Stimulated activated CD8-positive, alpha-beta memory T cell treated with anti-CD3 and anti-CD28 coated beads, Interleukin-15, amount 100 ng/mL, for 24 hours (primary cell): ENCODE results near the gene PLIN1.

Experiments
- DNase-seq: peaks from one replicate; pipeline ENCODE4 v3.0.0-alpha.2; 2020; ENCODE audit warnings: low read depth

PLIN1 gene

DNA sequence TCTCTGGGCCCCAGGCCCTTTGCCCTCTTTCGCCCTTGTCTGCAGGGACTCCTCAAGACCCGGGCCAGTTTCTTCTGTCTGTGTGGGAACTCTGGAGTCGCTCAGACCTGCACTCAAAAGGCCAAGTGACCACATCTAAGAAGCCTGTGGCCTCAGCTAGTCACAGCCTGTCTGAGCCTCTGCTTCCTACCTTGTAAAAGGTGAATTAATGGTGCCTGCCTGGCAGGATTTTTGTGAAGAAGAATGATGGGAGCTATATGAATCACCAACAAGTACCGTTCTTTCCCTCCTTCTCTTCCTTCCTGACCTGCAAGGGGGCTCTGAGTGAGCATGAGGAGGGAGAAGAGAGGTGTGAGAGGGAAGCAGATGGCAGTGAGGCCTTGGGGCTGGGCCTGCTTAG, 7.5 kb downstream of the PLIN1 start:
- DNase-seq, result no peak

DNA sequence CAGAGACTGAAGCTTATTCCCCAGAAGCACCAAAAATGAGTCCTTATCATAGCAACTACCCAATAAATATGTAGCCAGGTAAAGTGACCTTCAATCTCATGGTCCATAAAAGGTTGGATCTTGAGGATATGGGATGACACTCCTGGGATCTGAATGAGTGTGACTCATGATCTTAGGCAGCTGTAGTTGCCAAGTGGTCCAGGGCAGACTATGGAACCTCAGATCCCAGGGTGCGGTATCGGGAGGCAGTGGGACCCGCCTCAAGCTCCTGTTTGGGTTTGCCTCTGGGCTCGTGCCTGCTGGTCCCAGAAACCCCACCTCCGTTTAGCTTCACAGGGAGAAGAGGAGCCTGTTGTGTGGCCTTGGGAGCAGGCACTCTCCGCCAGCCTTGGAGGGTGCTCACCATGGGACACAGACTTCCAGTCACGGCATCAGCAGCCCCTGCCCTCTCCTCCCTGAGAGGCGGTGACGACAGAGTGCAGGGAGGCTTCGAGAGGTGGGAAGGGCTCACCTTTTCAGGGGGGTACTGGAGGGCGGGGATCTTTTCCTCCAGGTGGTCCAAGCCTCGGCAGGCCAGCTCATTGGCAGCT, 8.1 kb downstream of the PLIN1 start:
- DNase-seq, result no peak

DNA sequence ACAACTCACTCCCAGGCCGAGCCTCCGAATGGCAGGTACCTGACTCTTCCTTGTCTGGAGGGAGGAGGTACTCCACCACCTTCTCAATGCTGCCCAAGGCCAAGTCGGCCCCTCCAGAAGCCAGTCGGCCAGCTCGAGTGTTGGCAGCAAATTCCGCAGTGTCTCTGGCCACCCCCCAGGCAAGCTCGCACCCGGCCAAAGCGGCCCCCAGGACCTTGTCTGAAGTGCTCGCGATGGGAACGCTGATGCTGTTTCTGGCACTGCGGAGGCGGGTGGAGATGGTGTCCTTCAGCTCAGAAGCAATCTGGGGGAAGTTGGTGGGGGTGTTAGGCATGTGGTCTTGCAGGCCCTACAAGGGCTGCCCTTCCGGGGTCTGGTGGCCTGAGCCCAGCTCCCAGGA, 9.2 kb downstream of the PLIN1 start:
- no peak for DNase-seq

DNA sequence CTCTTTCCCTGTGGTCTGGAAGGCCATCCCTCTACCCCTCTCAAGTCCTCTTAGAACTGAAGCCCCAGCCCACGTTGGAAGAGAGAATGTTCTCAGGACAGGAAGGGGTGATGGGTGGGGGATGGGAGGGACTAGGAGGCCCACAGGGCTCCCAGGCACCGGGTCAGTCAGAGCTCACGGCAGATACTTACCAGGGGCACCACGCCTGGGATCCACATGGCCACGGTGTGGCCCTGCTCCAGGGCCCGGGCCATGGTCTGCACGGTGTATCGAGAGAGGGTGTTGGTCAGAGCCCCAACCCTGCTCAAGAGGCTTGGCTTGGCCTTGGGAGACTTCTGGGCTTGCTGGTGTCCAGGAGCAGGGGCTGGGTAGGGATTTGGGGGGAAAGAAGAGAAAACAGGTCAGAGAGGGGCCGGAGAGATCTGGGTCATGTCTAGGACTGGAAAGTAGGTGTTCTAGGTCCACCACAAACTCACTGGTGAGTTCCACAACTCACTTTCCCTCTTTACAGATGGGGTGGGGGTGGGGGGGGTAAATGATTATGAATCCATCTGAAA, 9.8 kb downstream of the PLIN1 start:
- DNase-seq, result no peak

DNA sequence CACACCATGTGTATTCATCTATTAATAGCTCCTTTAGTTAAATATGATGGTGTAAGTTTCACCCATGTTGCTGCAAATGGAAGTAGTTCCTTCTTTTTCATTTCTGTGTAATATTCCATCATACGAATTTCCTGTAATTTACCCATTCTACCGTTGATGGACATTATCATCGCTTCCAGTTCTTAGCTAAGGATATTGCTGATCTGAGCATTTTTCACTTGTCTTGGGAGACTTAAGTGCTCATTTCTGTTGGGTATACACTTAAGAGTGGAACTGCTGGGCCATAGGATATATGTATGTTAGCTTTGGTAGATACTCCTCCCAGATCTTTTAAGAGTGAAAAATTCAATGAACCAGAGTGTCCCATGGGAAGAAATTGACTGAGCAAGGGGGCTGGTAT, 11.0 kb downstream of the PLIN1 start:
- no peak for DNase-seq

DNA sequence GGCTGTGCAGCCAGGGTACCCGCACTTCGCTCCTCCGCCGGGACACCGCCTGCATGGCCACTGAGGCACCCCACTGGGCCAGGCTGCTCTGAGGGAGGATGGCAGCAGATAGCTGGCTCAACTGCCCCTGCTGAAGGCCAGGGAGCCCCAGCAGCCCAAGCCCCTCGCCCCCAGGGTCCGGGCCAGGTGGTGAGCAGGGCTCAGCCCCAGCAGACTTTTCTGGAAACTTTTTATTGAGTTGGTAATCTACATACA, 11.5 kb downstream of the PLIN1 start:
- DNase-seq, result no peak

DNA sequence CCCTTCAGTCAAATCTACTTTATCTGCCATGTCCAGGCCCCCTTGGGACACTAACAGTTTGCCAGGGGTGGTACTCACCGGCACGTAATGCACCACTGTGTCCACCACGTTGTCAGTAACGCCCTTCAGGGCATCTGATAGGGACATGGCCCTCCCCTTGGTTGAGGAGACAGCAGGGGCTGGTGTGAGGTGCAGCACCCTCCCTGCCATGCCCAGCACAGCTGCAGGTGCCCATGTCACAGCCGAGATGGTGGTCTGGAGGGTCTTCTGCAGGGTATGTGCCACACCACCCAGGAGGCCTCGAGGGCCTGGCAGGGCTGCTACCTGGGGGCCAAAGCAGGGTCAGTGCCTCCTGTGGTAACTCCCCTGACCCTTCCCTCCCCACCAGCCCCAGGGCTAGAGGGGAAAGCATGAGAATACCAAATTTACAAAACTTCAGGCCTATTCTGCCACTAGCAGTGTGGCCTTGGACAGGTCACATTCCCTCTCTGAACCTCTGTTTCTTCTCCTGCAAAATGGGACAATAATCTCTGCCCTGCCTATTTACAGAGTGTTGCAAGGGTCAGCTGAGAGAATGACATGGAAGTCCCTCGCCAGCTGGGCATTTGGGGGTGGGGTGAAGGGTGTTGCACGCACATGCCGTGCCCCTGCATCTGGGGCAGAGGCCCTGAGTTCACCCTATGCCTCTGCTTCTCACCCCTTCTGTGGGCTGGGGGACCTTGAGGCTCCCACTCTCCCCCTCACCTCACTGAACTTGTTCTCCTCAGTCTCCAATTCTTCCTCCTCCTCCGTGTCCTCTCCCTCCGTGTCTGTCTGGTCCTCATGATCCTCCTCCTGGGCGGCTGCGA, 12.1 kb downstream of the PLIN1 start:
- DNase-seq, result no peak

DNA sequence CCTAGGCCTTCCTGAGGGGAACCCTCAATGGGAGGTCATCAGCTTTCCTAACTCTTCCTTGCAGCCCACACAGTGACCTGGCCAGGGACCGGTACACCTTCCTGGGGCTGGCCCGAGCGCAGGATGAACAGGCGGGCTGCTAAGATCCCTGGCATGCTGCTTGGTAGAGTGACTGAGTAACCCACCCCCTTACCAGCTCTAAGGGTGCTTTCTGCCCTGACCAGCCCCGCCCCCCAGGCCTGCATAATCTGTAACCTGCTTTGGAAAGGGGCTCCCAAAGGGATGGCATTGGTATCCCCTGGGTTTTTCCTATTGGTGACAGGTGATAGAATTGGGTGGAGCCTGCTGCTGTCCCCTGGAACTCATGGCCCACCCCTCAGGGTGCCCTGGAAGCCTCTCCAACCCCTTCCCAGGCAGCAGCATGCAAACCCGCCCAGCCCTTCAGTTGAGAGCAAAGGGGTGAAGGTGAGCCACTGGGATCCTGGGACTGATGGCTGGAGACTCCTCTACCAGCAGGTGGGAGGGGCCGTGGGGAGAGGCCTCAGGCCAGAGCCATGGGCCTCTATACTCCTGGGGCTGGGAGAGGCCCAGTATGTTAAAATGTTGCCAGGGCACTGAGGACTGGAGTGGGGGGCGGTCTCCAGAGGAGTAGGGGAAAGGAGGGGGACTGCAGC, 12.8 kb downstream of the PLIN1 start:
- no peak for DNase-seq

DNA sequence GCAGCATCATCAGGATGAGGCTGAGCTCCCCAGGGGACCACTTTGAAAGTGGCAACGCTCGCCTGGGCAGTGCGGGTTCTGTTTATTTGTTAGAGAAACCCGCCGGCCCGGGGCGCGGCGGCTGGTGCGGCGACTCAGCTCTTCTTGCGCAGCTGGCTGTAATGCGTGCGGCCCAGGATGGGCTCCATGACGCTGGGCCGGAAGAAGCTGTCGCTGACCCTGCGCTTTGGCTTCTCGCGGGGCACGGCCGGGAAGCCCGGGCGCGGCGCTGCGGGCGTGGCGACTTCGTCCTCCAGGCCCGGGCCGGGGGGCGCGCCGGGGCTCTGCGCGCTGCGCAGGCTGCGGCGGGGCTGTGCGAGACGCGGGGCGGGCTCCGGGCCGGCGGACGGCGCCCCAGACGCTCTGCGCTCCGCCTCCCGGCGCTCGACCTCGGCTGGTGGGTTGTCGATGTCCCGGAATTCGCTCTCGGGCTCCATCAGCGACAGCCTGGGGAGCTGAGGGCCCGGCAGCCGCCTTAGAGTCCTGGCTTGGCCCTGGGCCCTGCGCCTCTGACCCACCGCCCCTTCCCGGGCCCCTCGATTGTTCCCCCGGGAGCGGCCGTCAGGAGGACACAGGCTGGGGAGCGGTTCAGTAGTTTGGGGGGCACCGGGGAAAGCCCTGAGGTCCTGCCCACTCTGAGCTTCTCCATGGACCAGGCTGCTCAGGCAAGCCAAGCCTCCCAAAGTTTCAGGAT, 13.6 kb downstream of the PLIN1 start:
- no peak for DNase-seq

DNA sequence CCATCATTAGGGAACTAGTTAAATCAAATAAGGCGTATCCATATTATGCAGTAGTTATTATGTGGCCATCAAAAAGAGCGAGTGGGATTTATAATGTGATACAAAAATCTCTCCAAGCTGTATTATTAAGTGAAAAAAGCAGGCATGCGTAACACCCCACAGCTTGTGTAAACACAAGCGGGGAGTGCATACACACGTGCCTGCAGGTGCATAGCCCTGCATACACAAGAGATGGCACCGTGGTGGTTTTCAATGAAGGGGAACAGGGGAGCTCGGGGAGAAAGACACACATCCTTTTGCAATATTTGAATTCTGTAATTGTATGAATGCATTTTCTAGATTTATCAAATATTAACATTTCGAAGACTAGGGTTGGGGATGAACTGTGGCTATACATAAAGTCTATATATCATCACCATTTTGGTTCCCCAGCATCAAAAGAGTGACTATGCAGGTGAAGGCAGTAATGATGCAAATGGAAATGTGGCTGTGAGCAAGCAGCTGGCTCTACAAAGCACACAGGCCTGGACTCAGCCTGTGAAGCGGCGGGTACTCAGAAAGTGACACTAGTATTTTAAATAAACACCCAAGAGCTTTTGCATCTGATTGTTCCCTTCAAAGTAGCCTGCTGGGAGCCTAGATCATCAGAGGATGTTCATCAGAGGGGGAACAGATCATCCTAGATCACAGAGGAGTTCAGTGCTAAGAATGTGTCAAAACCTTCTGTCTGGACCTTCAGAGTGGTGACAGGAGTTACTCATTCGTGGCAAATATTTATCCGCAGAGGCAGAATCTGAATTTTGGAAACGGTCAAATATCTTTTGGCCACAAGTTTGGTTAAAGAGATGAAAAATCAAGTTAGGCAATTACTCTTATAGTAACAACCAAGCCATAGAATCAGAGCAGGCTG, 14.5 kb downstream of the PLIN1 start:
- DNase-seq, result no peak

DNA sequence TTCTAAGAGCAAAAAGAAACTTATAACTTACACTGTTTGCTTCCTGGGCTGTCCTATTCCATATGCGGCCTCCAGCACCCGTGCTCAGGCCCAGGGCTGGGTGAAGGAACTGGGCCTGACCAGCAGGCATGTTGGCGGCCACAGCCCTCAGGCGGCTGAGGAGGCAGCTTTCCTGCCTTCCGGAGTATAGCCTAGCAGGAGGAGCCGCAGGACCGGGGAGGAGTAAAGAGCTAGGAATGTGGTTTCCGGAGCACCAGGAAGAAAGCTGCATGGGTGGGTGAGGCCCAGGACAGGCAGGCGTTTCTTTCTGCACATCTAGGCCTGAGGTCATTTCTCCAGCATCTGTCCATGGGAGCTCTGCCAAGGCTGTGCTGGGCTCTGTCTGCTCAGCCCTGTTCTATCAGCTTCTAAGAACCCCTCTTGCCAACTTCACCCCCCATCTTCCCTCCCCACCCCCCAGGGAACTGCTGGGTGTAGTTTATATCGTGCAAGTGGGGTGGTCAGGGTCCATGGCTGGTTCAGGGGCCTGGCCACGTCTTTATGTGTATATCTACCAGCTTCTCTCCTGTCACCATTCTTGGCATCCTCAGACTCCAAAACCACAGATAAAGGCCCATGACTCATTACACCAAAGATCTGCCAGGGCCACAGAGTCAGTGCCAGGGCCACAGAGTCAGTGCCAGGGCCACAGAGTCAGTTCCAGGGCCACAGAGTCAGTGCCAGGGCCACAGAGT, 16.1 kb downstream of the PLIN1 start:
- DNase-seq, result no peak

DNA sequence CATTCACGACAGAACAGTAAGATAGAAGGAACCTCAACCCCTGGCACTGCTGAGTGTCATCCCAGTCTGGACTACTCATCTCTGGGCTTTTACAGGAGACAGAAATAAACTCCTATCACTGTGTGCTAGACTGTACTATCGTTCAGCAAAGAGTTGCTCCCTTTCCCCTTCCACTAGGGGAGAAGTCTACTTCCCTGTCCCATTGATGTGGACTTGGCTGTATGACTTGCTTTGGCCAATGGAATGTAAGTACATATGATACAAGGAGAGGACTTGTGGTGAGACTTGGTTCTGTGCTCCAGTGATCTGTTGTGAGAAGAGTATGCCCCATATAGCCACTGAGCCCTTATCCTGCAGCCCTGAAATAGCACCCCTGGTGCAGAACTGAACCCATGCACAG, 18.6 kb downstream of the PLIN1 start:
- DNase-seq, result no peak

DNA sequence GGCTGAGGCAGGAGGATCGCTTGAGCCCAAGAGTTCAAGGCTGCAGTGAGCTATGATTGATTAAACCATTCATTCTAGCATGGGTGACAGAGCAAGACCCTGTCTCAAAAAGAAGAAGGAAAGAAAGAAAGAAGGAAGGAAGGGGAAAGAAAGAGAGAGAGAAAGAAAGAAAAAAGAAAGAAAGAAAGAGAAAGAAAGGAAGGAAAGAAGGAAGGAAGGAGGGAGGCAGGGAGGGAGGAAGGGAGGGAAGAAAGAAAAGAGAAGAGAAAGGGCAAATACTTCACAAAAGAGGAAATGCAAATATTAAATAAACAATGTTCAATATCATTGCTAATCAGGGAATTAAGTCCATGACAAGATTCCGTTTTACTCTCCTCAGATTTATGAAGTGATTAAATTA, 19.9 kb downstream of the PLIN1 start:
- DNase-seq, result no peak

DNA sequence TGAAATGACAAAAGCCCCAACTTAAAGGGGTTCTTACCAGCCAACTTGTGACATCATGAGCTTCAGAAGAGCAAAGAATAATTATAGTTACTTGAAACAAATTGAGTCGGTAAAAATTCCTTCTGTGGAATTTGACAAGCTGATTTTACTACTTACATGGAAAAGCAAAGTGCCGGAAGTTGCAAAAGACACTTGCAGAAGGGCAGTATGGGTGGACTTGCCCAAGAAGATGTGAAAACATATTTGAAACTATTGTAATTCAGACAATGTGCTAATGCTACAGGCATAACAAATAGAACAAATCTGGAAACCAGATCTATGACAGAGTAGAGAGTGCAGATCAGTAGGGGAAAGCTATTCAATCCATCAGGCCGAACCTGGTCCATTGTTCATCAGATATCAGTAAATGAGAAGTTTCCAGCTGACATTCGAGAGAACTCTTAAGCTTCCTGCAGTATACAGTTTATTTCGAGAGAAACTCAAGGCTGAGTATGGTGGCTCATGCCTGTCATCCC, 21.4 kb downstream of the PLIN1 start:
- no peak for DNase-seq

DNA sequence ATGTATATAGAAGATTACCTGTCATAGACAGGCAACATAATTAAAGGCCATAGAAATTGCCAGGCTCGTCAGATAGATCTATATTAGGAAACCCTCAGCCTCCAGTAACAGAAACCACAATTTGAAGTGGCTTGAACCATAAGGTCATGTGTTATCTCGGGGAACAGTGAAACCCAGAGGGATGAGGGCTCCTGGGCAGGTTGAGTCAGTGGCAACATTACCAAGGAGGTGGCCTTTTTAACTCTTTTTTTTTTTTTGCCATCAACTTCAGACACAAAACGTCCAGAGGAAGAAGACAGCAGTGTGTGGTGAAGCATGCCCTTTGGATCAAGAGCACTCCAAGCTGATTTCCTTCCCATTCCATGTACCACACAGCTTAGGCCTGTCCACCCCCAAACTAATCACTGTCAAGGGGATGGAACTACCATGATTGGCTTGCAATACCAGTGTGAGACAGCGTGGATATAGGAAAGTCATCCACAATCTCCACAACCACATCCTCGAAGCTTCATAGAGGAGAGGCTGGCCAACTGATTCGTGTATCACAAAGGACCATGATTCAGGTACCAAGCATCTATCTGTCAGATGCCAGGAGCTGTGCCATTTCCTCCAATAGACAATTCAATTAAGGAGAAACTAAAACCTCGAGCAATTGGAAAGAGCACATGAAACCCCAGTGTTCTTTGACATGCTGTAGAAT, 22.9 kb downstream of the PLIN1 start:
- no peak for DNase-seq

DNA sequence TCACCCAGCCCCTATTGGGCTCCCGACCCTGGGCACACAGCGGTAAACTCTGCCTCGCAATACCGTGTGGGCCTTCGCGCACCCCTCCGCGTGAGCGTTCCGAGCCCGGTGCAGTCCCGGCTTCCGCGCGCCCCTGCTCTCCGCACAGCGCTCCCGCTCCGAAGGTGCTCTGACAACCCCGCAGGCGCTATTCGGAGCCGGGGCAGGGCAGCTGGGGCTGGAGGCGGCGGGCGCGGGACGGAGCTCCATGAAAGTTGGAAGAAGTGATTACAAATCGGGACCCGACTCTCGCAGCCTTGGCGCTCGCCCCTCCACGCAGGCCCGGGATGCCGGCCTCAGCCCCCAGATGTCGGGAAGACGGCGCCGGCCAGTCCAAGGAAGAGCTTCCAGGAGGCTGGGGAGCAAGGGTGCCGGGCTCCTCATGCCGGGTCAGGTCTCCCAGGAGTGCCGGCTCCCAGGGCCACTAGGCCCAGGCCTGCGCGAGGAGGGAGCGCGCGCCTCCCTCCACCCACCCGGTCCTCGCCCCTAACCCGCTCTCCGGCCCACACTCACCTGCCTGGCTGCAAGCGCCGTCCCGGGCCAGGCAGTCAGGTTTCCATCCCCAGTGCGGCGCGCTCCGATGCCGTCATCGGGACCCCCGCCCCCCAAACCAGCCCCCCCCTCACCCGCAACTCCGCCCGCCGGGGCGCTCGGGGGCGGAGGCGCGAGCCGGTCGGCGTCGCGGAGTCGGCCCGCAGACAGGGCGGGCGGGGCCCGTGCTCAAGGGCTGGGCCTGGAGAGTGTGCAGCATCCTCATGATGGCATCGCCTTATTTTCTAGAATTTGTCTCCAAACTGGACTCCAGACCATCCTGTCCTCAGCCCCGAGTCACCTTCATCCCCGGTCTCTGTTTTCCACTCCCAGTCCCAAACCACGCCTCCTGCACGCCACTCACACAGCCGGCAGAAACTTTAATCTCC, 24.0 kb downstream of the PLIN1 start, which contains the start of gene KIF7:
Gene KIF7, minus strand, starts transcription at position 621 of the 959 bp plus-strand sequence. CDS start 2,537 bp downstream, outside the sequence.
- DNase-seq, result no peak

DNA sequence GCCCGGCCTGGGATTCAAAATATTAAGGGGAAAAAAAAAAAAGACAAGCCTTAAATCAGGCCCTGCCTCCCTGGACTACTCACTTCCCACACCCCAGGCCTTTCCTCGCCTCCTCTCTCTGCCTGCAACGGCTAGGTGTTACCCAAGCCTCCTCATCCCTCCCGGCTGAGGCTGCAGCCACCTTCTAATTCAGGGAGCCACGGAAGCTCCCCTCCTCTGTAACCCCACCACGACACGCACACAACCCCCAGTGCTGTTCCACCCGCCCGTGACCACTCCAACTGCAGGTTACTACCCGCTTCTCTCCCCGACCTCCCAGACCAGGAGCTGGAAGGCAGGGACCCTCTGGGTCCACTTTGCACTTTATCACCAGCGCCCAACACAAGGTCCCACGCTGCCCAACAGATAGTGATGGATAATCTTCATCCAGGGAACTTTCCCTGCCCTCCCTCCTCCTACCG, 24.8 kb downstream of the PLIN1 start:
- DNase-seq, result no peak

DNA sequence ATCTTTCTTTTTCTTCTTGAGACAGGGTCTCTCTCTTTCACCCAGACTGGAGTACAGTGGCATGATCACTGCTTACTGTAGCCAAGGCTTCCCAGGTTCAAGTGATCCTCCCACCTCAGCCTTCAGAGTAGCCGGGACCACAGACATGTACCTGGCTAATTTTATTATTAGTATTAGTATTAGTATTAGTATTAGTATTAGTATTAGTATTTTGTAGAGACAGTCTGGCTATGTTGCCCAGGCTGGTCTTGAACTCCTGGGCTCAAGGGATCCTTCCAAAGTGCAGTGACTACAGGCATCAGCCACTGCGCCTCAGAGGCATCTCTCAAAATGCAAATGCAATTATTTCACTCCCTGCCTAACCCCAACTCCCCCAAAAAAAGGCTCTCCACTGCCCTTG, 25.6 kb downstream of the PLIN1 start:
- no peak for DNase-seq

DNA sequence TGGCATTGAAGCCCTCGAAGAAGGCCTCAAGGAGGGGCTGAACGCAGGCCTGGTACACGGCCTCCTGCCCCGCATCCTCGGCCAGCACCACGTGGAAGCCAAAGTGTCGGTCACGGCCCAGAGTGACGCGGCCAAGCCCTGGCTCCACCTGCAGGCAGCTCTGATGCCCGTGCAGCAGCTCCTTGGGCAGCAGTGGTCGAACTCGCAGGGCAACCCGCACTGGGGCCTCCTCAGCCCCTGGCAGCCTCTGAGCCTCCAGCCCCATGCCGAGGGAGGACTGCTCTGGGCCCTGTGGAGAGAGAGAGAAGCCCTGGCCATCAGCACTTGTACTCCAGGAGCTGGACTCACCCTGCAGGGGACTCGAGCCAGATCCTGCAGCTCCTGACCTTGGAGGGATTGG, 26.5 kb downstream of the PLIN1 start:
- DNase-seq, result no peak
